SIG-M5 treated with dmso at 0.1 percent for 504 hours (cell line): ENCODE measurements around the gene USP24.
A peak's percentile ranks its signal among the peaks of the same experiment; 100 is the strongest.

Experiments
- DNase-seq: peaks from one replicate; lab custom pipeline; 2025; ENCODE audit not compliant: unreplicated experiment; lab: John Stamatoyannopoulos, UW

USP24 gene, protein sequence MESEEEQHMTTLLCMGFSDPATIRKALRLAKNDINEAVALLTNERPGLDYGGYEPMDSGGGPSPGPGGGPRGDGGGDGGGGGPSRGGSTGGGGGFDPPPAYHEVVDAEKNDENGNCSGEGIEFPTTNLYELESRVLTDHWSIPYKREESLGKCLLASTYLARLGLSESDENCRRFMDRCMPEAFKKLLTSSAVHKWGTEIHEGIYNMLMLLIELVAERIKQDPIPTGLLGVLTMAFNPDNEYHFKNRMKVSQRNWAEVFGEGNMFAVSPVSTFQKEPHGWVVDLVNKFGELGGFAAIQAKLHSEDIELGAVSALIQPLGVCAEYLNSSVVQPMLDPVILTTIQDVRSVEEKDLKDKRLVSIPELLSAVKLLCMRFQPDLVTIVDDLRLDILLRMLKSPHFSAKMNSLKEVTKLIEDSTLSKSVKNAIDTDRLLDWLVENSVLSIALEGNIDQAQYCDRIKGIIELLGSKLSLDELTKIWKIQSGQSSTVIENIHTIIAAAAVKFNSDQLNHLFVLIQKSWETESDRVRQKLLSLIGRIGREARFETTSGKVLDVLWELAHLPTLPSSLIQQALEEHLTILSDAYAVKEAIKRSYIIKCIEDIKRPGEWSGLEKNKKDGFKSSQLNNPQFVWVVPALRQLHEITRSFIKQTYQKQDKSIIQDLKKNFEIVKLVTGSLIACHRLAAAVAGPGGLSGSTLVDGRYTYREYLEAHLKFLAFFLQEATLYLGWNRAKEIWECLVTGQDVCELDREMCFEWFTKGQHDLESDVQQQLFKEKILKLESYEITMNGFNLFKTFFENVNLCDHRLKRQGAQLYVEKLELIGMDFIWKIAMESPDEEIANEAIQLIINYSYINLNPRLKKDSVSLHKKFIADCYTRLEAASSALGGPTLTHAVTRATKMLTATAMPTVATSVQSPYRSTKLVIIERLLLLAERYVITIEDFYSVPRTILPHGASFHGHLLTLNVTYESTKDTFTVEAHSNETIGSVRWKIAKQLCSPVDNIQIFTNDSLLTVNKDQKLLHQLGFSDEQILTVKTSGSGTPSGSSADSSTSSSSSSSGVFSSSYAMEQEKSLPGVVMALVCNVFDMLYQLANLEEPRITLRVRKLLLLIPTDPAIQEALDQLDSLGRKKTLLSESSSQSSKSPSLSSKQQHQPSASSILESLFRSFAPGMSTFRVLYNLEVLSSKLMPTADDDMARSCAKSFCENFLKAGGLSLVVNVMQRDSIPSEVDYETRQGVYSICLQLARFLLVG (N-terminal part only)

DNA sequence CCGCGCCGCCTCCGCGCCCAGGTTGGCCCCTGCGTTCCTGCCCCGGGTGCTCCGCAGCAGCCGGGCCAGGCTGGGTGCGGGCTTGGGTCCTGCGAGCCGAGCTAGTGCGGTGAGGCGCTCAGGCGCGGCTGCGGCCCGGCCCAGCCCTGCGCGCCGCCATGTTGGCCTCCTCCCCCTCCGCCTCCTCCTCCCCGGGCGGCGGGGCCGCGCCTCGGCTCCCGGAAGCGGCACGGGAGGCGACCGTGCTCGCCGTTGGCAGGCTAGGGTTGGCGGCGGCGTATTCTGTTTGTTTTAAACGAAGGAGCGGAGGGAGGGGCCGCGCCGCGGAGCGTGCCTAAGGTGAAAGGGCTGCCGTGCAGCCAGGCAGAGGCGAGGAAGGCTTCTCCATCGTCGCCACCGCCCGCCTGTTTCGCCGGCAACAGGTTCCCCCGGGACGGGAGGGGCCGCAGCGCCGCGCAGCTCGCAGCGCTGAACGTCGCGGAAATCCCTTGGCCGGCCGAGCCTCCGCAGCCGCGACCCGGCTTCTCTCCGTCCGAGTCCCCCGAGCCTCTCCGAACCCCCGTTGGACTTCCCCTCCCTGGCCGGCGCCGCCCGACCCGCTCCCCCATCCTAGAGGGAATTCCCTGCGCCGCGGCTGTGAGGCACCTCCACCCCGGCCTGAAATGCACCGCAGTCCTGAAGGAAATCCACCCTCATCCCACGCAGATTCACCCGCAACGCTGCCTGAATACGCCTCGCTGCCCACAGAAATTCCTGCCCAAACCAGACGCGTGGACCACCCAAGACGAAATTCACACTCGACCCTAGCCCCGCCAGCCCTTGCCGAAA lies at the start of gene USP24:
TSS of gene USP24 (minus strand) at position 171 of the 828 bp plus-strand sequence. CDS start 251 bp downstream, outside the sequence.
- DNase-seq: peak; percentile 31

DNA sequence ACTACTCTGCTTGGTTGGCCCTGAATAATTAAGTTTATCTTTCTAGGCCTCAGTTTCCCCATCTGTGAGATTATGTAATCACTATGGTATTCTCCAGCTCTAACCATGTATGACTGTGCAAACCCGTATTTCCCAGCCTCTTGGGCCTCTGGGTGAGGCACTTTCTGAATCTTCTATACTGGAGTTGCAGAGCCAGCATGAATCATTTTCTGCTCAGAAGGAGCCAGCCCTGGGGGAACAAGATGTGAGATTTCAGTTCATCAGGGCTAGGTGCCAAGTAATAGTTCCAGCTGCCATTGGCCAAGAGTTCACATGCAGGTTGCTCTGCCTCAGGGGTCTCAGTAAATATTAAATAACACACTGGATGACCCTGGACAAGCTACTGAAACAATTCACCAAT lies 47.7 kb upstream of the USP24 start:
- no peak for DNase-seq

DNA sequence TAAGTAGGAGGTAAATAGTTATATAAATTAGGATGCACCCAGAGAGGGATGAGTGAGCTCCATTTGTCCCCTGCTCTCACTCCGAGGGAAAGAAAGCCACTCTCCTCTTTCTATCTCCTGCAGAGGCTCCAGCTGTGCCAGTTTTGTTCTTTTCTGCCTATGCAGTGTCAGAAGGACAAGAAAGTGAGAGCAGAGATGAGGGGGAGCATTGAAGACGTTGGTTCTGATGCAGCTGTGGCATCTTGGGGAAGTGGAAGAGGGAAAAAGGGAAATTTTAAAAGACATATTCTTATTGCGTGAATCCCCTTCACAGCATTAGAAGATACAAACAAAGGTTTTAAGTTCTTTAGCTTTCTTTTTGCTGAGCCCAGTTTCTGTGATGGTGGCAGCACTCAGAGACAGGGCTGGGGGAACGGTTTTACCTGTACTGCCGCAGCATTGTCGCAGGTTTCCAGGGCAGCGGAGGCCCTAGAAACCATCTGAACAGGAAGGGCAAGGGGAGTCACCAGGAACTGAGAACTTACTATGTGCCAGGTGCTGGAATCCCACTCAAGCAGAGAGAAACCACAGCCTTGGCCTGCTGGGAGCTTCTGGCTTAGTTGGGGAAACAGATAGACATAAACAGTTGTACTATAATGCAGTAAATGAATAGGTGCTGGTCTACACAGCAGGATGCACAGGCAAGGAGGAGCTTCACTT lies 44.9 kb upstream of the USP24 start:
- no peak for DNase-seq

DNA sequence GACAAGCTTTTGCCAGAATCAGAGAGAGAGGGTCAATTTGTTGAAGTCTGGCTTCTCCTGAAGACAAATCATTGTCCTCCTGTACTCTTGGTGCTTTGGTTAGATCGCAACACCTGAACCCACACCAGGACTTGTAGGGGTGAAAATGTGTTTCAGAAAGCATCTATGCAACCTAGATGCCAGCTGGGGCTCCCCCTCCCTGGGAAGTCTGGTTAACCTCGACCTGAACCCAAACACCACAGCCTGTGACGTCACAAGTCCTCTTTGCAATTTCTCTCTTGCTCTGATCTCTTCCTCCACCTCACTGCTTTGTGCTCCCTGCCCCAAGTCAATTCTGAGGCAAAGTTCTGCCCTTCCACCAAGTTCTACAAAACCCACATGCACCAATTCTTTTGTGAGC lies 42.8 kb upstream of the USP24 start:
- peak; percentile 25 for DNase-seq

DNA sequence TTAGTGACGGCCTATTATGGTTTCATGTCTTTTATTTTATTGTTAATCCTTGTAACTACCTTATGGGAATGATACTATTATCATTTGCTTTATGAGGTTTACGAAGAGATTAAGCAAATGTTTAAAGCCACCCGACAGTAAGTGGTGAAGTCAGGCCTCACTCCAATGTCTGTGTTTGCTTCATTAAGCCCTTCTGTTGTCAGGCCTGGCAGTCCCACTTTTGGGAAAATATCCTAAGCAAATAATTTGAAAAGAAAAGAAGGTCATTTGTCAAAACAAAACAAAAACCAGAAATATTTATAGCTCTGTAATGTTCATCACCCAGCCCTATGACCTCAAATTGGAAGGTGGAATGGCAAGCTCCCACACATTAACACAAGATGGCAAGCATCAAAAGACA lies 40.7 kb upstream of the USP24 start:
- DNase-seq: no peak

DNA sequence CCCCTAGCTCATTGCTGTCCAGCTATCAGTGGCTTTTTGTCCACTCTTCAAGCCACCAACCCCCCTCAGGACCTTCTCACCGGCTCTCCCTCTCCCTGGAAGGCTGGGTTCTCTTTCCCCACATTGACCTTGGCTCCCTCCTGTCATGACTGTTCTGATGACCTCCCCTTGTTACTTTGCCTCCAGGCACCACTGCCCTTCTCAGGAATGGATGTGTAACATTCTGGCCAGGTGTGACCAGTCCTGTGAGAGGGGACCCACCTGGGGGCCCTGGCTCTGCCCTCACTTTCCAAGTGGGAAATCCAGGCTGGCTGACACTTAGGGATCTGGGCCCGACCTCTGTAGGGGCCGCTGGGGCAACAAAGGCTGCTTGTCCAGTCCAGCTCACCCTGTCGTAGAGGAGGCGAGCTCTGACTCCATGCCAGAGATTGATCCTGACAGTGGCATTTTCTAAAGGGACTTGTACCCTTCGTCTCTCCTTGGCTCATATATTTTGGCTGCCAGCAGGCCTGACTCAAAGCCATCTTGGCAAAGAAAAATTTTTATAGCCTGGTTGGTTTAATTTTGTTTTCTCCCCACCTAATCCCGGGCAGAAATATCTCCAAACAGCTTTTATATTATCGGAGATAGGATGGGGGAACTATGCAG lies 37.9 kb upstream of the USP24 start:
- no peak for DNase-seq

DNA sequence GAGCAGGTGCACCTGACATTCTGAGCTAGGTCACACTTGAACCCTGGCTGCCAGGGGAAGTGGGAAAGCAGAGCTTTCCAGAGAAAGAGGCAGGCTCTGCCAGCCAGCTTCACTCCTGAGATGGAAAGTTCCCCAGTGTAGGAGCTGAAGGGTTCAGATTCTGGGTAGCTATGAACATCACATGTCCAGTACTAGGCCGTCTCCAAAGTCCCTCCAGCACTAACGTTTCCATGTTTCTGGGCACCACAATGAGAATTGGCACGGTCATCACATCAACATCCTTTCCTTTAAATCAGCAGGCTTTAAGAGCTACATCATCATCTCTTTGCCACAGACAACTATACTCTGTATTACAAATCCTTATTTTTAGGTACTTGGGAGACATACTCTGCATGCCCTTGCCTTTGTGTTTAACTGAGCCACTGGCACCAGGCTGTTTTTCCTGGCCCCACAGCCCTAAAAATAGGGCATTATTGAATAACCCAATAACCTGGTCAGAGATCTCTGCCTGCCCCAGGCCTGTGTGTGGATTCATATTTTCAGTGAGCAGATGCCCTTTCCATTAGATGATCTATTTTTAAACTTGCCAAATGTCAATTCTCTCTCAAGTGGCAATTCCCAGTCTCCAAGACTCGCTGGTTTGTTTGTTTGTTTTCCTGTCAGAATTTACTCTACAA lies 35.4 kb upstream of the USP24 start:
- DNase-seq: no peak

DNA sequence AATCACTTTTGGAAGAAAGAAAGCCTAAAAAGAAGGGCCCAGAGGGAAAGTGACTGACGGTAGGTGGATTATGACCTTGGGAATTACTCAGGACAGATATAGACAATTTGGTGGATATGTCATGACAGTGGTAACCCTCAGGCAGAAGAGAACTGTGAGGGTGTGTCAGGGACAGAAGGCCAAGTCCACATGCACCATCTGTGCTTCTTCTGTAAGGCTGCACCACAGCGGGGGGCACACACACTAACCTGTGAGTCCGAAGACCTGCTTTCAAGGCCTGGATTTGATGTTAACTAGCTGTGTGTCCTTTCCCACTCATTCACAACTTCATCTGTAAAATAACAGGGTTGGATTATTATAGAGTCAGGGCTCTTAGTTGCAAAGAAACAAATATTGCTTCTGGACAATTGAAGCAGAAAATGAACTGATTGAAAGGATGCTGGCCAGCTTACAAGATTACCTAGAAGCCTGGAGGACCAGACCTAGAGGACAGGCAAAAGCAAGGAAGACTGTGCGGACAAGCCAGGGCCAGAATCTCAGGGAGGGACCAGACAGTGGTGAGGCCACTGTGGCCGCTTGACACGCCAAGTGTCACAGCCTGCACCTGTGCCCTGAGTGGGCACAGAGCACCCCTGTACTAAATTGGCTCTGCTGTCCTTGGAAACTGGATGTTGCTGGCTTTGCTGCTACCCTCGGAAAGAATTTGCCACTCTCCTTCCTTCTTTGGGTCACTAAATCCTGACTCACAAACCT lies 34.7 kb upstream of the USP24 start:
- DNase-seq: no peak

DNA sequence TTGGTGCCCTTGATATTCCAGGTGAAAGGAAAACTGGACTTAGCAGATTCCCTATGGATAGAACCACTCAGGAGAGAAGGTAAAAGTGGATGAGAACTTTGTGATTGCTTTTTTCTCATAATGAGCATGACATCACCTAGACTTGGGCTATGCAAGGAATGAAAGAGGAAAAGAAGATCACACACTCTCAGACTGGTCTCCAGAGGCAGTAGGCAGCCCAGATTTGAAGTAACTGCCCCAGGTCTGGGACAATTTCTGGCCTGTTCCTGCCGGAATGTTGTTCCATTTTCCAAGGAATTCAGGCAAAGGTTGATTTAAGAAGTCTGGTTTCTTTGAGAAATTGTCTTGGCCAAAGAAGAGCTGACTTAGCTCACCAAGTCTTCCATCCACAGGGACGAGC lies 31.7 kb upstream of the USP24 start:
- no peak for DNase-seq

DNA sequence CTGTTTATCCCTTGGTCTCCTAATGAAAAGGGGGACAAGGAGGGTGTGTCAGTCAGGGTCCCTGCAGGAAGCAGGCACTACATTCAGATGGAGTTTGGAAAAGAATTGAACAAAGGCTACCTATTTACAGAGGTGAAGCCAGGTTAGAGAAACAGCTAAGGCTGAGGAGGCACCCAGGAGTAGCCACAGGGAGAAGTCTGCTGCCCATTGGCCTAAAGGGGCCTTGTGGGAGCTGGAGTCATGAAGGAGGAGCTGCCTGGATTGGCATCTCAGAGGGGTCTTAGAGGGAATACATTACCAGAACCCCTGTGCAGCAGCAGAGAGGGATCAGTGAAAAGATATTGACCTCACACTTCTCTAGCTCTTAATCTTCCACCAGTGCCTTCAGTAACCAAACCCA lies 31.2 kb upstream of the USP24 start:
- DNase-seq: no peak

DNA sequence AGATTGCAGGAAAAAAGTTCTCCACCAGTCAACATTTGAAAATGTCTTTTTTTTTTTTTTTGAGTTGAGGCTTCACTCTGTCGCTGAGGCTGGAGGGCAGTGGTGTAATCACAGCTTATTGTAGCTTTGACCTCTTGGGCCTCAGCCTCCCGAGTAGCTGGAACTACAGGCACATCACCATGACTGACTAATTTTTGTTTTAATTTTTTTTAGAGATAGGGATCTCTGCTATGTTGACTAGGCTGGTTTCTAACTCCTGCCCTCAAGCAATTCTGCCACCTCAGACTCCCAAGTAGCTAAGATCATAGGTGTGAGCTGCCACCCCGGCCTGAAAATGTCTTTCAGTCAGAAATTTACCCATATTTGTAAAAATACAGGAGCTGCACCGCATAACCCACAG lies 30.6 kb upstream of the USP24 start:
- no peak for DNase-seq

DNA sequence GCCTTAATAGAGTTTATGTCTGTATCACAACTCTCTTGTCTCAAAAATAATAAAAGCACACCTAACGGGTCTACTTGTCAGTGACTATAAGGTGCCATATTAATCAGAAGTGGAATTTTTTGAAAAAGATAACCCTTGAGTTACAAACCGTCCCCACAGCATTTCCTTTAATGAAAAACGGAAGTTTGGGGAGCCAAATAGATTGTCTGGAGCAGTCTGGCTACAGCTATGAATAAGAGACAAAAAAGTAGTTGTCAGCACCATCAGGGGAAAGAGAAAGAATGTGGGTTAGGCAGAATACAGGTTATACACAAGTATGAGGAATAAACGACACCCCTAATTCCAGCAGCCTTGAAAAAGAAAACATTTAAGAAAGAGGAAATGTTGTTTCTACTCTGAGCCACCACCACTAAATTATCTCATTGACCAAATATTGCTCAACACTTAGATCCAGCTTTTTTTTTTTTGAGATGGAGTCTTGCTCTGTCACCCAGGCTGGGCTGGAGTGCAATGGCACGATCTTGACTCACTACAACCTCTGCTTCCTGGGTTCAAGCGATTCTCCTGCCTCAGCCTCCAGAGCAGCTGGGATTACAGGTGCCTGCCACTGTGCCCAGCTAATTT lies 29.4 kb upstream of the USP24 start:
- peak; percentile 72 for DNase-seq

DNA sequence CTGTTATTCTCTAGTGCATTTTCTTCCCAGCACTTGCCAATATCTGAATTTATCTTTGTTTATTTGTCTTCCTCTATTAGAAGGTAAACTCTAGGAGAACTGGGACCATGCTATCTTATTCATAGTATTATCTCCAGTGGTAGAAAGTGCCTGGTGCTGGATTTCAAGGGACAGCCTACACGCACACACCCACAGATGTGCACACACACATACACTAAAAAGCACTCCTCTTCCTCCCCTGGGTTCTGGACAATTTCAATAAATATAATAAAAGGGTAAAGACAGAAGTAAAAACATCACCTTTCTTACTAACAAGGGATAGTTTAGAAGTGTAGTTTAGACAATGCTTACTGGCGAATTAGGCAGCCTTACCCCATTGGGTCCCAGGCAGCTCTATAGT lies 28.5 kb upstream of the USP24 start:
- no peak for DNase-seq

DNA sequence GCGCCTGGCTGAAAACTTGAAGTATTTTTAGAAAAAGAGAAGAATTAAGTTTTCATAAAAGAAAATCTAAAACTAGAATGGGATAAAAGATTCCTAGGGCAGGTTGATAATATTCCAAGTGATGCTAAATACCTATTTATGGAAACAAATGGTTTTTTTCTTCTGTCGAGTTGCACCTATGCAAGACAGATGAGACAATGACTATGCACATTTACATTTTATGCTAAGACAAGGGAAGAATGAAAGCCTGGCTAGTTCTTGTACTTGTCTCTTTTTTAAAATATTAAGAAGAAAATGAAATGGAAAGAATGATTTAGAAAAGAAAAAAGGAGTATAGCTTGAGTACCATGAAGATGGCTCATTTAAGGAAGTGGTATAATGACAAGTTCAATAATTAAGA lies 24.4 kb upstream of the USP24 start:
- DNase-seq: no peak

DNA sequence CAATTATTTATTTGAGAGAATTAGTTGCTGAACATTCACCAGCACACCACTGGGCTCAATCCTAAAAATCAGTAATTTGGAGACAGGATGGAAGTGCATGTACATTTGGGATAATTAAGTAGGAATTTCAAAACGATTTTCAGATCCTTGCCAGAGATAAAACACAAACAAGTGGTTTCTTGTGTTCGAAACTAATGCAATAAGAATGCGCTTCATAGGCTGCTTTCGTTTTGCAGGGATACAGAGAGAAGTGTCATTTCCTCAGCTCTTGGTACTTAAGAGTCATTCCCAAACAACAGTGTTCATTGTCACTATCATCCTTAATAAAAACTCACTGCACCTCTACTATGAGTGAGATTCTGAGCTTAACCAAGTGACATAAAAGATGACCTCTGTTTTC lies 20.6 kb upstream of the USP24 start:
- no peak for DNase-seq

DNA sequence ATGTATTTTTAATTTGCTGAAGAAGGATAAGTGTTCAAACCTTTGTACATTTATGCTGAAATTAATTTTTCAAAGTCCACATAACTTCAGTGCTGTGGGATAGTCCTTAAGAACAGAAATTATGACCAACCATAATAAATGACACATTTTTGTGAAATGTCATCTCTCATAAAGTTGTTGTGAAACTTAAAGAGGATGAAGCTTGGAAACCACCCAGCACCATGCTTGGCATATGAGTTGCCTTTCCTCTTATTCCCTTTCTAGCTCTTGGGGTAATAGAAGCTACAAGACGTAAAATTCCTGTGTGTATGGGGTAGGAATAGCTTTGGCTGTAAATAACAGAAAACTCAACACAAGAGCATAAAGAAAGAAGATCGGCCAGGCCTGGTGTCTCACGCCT lies 18.9 kb upstream of the USP24 start:
- DNase-seq: no peak

DNA sequence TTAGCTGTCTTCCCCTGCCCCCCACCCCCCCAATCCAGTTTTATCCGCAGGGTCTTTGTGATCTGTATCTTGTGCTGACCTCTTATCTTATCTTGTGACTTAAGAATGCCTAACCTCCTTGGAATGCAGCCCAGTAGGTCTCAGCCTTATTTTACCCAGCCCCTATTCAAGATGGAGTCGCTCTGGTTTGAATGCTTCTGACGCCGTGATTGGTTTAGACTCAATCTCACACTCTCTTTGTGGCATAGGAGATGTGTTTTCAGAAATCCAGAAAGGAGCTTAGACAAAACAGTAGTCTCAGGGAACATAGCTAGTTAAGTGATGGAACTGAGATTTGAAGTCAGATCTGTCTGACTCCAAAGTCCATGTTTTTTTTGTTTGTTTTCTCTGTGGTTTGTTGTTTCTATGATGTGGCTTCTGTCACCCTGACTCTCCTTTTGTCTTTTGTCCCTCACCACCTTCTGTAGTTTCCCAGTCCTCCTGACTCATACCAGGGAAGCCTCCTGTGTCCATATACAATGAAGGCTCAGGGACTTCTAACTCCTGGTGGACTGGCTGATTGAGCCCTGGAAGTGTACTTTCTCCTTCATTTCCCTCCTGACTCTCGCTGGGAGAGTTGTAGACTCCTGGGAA lies 18.1 kb upstream of the USP24 start:
- no peak for DNase-seq
